HG03571 (cell line): ENCODE results near the gene VAV2.
"Not testable (repeated sequence)": the region's sequence is repeated elsewhere in the genome, so short reads cannot be mapped to it uniquely, and the experiment has no call there.

Source experiments
- ATAC-seq: cut with Tn5 transposase; IDR thresholded peaks from one replicate; pipeline ENCODE4 v1.9.1; 2021; ENCODE audit not compliant: unreplicated experiment

Gene VAV2

DNA sequence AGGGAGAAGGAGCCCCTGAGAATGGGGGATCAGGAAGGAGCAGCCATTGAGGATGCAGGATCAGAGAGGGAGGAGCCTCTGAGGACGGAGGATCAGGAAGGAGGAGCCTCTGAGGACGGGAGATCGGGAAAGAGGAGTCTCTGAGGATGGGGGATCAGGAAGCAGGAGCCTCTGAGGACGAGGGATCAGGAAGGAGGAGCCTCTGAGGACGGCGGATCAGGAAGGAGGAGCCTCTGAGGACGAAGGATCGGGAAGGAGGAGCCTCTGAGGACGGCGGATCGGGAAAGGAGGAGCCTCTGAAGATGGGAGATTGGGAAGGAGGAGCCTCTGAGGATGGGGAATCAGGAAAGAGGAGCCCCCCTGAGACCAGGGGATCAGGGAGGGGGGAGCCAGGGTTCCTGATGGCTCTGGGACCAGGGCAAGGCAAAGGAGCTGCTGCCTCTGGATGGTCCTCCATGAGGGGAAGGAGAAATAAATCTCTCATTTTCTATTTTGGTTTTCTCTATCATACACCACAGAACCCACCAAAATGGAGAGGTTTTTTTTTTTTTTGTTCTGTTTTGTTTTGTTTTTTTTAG, 231.3 kb downstream of the VAV2 start:
- no peak for ATAC-seq

GRCh38 chr9:133759946-133760345, 232.2 kb downstream of the VAV2 start:
- ATAC-seq, result no peak

DNA sequence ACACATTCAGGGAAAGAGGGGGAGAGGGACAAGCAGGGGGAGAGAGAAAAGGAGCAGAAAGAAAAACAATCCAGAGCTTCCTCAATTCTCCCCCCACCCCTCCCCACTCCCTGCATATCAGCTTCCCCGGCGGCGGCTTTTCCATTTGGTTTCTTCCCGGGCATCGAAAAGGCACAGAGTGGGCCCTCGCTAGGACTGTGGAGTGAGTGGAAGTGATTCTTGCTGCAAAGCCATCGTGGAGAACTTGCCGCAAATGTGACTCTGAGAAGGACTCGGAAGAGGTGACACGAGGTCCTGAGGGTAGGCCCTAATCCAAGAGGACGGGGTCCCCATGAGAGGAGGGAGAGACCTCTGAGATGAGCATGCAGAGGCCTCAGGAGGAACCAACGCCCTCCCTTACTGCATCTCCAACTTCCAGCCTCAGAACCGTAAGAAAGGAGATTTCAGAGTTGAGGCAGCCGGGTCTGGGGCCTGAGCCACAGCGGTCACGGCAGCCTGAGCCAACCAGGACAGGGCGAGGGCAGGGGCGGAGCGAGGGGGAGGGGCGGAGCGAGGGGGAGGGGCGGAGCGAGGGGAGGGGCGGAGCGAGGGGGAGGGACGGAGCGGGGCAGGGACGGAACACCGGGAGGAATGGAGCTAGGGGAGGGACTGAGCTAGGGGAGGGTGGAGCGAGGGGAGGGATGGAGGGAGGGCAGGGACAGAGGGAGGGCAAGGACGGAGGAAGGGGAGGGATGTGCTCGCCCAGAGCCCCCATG, 232.8 kb downstream of the VAV2 start:
- no peak for ATAC-seq

DNA sequence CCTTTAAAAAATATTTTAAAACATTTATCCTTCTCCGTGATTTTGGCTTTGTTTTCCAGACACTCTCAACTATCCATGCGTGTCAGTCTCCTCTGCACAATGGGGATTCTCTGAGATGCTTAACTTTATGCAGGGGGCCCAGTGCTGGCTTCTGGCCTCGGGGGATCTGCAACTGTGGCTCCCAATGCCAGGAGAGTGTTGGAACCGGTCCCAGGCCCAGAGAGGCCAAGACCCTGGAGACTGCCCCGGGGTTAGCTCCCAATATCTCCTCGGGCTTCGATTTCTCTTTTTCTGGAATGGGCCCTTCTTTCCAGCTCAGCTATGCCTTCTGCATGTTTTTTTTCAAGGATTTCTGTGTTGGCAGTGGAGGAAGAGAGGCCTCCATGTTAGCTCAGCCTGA, 233.9 kb downstream of the VAV2 start:
- no peak for ATAC-seq

DNA sequence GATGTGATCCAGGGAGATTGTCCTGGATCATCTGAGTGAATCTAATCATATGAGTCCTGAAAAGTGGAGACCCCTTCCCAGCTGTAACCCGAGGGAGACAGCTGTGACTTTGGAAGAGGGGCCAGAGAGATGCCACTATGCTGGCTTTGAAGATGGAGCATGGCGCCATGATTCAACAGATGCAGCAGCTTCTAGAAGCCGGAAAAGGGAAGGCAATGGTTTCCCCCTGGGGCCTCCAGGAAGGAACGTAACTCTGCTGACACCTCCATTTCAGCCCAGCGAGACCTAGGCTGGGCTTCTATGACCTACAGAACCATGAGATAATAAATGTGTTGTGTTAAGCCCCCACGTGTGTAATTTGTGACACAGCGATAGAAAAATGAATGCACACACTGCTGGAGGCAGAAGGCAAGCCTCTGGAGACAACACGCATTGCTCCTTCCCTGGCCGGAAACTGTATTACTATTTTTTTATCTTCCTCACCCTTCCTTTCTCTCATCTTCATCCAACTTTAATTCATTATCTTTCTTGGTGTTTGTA, 237.4 kb downstream of the VAV2 start:
- ATAC-seq, result no peak

DNA sequence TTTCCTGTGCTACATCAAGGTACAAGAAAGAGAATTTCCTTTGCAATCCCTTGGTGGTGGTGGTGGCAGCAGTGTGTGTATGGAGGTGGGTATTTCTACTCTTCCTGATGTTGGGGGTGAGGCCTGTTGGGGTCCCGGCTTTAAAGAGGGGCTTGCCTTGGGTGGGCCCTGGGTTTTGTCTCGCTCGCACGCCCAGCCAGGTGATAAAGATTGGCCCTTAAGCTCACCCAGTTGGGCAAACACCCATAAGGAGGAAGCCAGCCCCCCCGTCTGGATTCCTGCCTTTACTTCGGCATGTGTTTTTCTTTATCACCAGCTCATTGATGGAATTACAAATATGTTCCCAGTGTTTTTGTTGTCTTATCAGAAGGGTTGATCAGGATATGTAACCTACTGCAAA, 237.9 kb downstream of the VAV2 start:
- ATAC-seq, result no peak

DNA sequence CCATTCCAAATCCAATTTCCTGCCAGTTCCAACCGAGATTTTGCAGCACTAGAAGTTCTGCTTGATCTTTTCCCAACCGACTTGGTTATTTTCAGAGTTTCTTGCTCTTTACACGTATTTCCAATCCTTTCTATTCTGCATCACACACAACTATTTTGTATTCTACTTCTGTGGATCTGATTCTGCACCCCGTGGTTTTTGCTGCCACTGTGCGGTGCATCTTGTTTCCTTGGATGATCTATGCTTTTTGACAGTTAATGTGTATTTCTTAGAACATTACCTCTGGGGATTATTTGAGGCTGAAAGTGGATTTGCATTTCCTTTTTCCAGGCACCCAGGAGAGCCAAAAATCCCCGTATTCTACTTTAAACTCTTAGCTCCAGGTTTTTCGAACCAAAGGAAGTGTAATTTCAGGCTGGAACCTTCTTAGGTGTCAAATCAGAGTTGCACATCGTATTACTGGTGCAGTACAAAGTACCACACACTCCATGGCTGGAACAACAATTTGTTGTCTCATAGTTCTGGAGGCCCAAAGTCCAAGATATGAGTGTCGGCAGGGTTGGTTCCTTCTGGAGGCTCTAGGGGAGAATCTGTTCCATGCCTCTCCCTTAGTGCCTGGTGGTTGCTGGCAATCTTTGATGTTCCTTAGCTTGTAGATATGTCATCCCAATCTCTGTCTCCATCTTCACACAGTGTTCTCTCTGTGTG, 239.2 kb downstream of the VAV2 start:
- ATAC-seq, result no peak

DNA sequence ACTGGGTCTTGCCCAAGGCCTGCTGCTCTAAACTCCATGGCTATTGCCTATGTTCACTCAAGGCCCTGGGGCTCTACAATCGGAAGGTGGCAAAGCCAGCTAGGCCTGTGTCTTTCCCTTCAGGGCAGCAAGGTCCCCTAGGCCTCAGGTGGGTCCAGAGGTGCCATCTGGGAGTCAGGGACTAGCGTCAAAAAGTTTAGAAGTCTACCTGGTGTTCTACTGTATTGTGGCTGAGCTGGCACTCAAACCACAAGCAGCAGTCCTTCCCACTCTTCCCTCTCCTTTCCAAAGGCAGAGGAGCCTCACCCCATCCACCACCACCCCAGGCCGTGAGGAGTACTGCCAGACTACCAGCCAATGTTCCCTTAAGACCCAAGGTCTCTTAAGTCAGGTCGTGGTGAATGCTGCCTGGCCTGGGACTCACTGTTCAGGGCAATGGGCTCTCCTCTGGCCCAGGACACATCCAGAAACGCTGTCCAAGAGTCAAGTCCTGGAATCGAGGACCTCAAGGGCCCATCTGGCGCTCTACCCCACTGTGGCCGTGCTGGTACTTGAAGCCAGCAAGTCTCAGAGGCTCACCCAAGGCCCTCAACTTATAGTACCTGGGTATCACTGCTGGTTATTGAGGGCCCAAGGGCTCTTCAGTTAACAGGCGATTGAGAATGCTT, 241.0 kb downstream of the VAV2 start:
- no peak for ATAC-seq

- no peak for ATAC-seq
Observed at GRCh38 chr9:133747309-133747708, 244.8 kb downstream of the VAV2 start.

- not testable (repeated sequence) for ATAC-seq
Observed at GRCh38 chr9:133744528-133744927, 247.6 kb downstream of the VAV2 start.

- no peak for ATAC-seq
Observed at GRCh38 chr9:133742849-133743444, 249.2 kb downstream of the VAV2 start.

- no peak for ATAC-seq
Observed at GRCh38 chr9:133742251-133742650, 249.9 kb downstream of the VAV2 start.

DNA sequence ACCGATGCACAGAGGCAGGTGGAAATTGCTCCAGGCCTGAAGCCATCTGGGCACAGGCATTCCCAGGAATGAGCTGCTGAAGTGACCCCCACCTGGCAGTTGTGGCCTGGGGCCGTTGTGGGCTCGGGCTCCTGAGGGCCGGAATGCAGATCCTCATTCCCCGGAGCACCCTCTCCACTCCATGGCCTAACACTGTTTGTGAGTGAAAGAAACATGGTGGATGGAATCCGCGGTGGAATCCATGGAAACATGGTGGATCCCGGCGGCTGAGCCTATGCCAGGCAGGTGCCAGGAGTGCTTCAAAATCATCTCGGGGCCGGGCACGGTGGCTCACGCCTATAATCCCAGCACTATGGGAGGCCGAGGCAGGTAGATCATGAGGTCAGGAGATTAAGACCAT, 250.4 kb downstream of the VAV2 start:
- ATAC-seq, result no peak

GRCh38 chr9:133740911-133741310, 251.2 kb downstream of the VAV2 start:
- no peak for ATAC-seq

GRCh38 chr9:133739408-133740280, 252.5 kb downstream of the VAV2 start:
- no peak for ATAC-seq

- no peak for ATAC-seq
Observed at GRCh38 chr9:133738640-133739225, 253.4 kb downstream of the VAV2 start.

- no peak for ATAC-seq
Observed at GRCh38 chr9:133737774-133738639, 254.1 kb downstream of the VAV2 start, which contains the start of gene SARDH. Gene SARDH, minus strand, starts transcription at chr9:133738352. Its CDS starts 4,179 bp downstream, at chr9:133734173.

DNA sequence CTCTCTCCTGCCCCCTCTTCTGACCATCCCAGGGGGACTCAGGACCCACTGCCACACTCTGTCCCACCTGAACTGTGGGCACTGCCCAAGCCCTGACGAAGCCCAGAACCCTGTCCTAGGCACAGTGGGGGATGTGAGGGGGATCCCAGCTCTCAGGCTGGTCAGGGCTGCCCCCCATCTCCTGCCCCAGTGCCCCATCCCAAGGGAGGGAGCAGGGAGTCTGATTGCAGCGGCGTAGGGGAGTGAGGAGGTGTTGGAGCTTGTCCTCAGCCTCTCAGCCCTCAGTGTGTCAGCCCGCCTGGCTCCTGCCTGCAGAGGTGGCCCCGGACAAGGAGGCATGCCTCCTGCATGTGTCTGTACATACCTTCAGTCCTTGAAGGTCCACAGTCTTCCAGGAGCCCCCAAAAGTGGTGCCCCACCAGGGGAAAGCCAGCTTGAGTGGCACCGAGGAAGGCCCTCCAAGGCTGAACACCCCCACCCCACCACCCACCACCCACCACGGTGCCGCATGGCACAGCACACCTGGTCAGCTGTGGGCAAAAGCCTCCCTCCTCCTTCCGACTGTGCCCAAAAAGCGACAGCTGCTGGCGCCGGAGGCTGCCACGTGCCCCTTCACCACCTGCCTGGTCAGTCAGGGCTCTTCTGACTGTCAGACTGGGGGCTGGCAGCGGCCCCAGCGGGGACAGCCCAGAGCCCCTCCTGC, 254.9 kb downstream of the VAV2 start:
- no peak for ATAC-seq
